HG03460 (cell line): ENCODE results near the gene PGAP3.

Source experiments
- ATAC-seq: cut with Tn5 transposase; IDR thresholded peaks from one replicate; pipeline ENCODE4 v1.9.1; 2021; ENCODE audit not compliant: unreplicated experiment

The PGAP3 gene

GRCh38 chr17:39624313-39624712, 63.5 kb downstream of the PGAP3 start:
- no peak for ATAC-seq

GRCh38 chr17:39623356-39623950, 64.4 kb downstream of the PGAP3 start:
- ATAC-seq = no peak

DNA sequence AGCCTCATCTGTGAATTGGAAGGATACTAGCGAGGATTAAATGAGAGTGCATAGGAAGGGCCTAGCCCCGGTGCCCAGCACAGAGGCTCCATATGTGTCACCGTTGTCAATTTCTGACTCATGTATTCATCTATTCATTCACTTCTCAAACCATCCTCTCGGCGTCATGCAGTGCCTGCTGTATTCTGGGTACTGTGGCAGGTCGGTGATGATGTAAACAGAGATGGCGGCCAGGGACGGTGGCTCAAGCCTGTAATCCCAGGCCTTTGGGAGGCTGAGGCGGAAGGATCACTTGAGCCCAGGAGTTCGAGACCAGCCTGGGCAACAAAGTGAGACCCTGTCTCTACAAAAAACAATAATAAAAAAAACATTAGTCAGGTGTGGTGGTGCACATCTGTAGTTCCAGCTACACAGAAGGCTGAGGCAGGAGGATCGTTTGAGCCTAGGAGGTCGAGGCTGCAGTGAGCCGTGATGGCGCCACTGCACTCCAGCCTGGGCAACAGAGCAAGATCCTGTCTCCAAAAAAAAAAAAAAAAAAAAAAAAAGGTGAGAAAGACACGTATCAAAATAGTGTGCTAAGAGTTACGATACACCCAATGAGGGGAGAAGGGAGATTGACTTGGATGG, 65.4 kb downstream of the PGAP3 start:
- no peak for ATAC-seq

DNA sequence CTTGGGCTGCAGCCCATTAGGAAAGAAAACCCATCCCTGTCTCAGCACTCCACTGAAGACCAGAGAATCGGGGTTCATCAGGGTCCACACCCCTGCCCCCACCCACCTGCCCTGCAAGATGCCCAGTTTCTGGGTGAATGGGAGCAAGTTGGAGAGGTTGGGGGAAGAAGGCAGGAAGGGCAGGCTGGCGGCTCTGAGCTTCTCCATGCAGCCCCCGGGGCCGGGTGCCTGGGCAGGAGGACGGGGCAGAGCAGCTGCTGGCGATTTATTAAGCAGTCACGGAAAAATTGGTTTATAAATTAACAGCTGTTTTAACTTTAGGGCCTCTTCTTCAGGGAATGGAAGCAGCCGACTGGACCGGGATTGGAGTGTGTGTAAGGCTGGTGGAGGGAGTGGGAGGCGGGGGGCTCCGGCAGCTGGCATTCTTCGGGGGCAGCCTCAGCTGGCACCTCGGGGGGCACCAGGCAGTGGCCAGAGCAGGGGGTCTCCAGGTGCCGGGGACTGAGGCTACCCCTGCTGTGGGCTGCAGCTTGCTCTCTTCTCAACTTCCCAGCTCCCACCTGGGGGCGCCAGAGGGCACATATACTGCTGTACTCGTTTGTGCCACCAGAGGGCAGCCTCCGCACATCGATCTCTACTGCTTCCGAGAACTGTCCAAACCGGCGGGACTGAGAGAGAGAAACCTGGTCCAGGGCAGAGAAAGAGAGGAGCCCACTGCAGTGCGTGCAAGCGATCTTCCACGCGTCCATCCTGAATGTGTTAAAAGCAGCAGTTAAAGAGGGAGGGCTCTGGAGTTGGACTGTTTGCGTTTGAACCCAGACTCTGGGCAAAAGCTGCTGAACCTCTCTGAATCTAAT, 66.1 kb downstream of the PGAP3 start:
- ATAC-seq = no peak
